OCI-LY7 (cell line): ENCODE measurements around the gene POU1F1. TPM values are rescaled to one million over a fixed set of nuclear protein-coding genes. Genes with fewer than 3 reads are reported as not detected.

Experiments
- BruUV-seq: library from RNA; stranded (reverse); fragments of 400-500 nt; replicated peaks from 2 replicates; lab custom pipeline; 2021; lab: Mats Ljungman, UMichigan
- CTCF ChIA-PET: fragments of 300-600 bp; sonication (Branson Sonifier 250); formaldehyde crosslinking; loops from one replicate; lab custom pipeline; 2022; ENCODE audit warnings: antibody characterized with exemption; ENCODE audit not compliant: unreplicated experiment; lab: Charles Lee
- POLR2A ChIA-PET: fragments of 300-600 bp; sonication (Branson Sonifier 250); formaldehyde crosslinking; loops from one replicate; lab custom pipeline; 2022; ENCODE audit warnings: antibody characterized with exemption; lab: Charles Lee
- DNase-seq: peaks from one replicate; pipeline ENCODE4 v3.0.0-alpha.2; 2015; ENCODE audit warnings: low spot score
- H2AFZ ChIP-seq: fragments of 200-600 bp; sonication (generic), shearing (Covaris generic); 2 replicates; pipeline ENCODE4 v1.6.1; 2014; ENCODE audit warnings: mild to moderate bottlenecking, antibody characterized with exemption, low read length, moderate library complexity
- H3K27ac ChIP-seq: fragments of 200-600 bp; sonication (generic); 2 replicates; pipeline ENCODE4 v1.5.1; 2014; ENCODE audit warnings: mixed run types, low read depth, mild to moderate bottlenecking, moderate library complexity, low read length, inconsistent platforms; ENCODE audit not compliant: poor library complexity, severe bottlenecking
- H3K36me3 ChIP-seq: fragments of 200-600 bp; sonication (generic); 2 replicates; pipeline ENCODE4 v1.6.1; 2014; ENCODE audit warnings: mild to moderate bottlenecking, antibody characterized with exemption, low read length, moderate library complexity, mixed read lengths; ENCODE audit not compliant: insufficient read depth
- H3K4me1 ChIP-seq: fragments of 200-600 bp; sonication (generic); 2 replicates; pipeline ENCODE4 v1.5.1; 2014; ENCODE audit warnings: mild to moderate bottlenecking, low read length; ENCODE audit not compliant: insufficient read depth, poor library complexity, severe bottlenecking
- H3K4me2 ChIP-seq: fragments of 200-600 bp; sonication (generic); 2 replicates; pipeline ENCODE4 v1.6.1; 2014; ENCODE audit warnings: mild to moderate bottlenecking, low read length
- H3K4me3 ChIP-seq: fragments of 200-600 bp; sonication (generic); 2 replicates; pipeline ENCODE4 v1.5.1; 2014; ENCODE audit warnings: mild to moderate bottlenecking, low read depth, low read length; ENCODE audit not compliant: poor library complexity, severe bottlenecking
- H3K79me2 ChIP-seq: fragments of 200-600 bp; sonication (generic); 2 replicates; pipeline ENCODE4 v1.6.1; 2016; ENCODE audit warnings: low read depth, mild to moderate bottlenecking, low read length, moderate library complexity, mixed read lengths; ENCODE audit not compliant: insufficient read depth
- H3K9me2 ChIP-seq: fragments of 200-600 bp; sonication (generic); 2 replicates; pipeline ENCODE4 v1.6.1; 2016; ENCODE audit warnings: mild to moderate bottlenecking, low read length, mixed read lengths; ENCODE audit not compliant: insufficient read depth
- H3K9me3 ChIP-seq: fragments of 200-600 bp; sonication (generic); 2 replicates; pipeline ENCODE4 v1.6.1; 2014; ENCODE audit warnings: mild to moderate bottlenecking, mixed run types, low read length, mixed read lengths
- H4K20me1 ChIP-seq: fragments of 200-600 bp; sonication (generic); 2 replicates; pipeline ENCODE4 v1.6.1; 2014; ENCODE audit warnings: mild to moderate bottlenecking, antibody characterized with exemption, low read length, moderate library complexity, mixed read lengths; ENCODE audit not compliant: insufficient read depth
- EZH2phosphoT487 ChIP-seq: fragments of 200-600 bp; sonication (generic); IDR thresholded peaks from 2 replicates; pipeline ENCODE4 v1.6.1; 2018; ENCODE audit warnings: low read depth, borderline replicate concordance, mild to moderate bottlenecking, mixed run types, antibody characterized with exemption, low read length, moderate library complexity, mixed read lengths
- intact Hi-C: fragments of 100-400 bp; cut with micrococcal nuclease; formaldehyde crosslinking; loops from one replicate; pipeline ENCODE4 v1.10.0; 2022; ENCODE audit not compliant: unreplicated experiment
- total RNA-seq, 2 experiments: library from RNA; depleted of rRNA in 1 of 2; stranded (reverse); fragments of >200 nt in 1 of 2; shearing (Covaris generic) in 1 of 2; gene quantifications; 2 replicates each; pipeline ENCODE4 v1.2.3, GENCODE V29; 2014 to 2022
- TF ChIP-seq, protein P1 (sequence below): fragments of 200-600 bp; sonication (generic); conservative IDR thresholded peaks from 2 replicates; pipeline ENCODE4 v1.5.1; 2014; ENCODE audit warnings: mild to moderate bottlenecking, antibody characterized with exemption, low read length, moderate library complexity, mixed read lengths

POU1F1 gene
- total RNA-seq, 2 experiments from 2014 or later = not detected

DNA sequence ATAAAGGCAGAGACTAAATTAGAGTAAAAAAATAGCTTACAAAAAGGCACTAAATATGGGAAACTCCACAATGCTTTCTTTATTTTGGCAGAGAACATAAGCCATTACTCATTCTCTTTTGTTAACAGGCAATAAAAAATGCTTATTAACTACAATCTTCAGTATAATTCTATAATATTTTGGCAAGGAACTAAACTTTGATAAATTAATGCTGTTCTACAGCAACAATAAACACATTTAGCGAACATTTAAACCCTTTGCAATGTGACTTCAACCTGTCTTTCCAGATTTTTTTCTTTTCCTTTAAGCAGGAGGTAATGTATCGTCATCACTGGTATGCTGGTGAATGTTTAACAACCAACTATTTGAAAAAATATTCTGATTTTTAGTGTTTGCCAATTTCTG, 42.2 kb upstream of the POU1F1 start:
- intact Hi-C loops = no loop called here
- DNase-seq = no peak
- no peaks in the 10 kb centered on the region for H3K79me2 ChIP-seq
- CTCF ChIA-PET = no interaction called here
- H3K9me2 ChIP-seq = no peaks in the 10 kb centered on the region
- no peaks in the 10 kb centered on the region for H4K20me1 ChIP-seq
- no peak overlapping the region for H3K4me3 ChIP-seq
- no peak overlapping the region for H2AFZ ChIP-seq
- POLR2A ChIA-PET = interaction anchor here (0.5 kb wide), 1 partner anchor 476 kb away, joined by 6 read pairs; no protein-coding TSS in a partner anchor
- no peak overlapping the region for H3K27ac ChIP-seq
- no peak for TF ChIP-seq EZH2phosphoT487
- TF ChIP-seq, protein P1, sequence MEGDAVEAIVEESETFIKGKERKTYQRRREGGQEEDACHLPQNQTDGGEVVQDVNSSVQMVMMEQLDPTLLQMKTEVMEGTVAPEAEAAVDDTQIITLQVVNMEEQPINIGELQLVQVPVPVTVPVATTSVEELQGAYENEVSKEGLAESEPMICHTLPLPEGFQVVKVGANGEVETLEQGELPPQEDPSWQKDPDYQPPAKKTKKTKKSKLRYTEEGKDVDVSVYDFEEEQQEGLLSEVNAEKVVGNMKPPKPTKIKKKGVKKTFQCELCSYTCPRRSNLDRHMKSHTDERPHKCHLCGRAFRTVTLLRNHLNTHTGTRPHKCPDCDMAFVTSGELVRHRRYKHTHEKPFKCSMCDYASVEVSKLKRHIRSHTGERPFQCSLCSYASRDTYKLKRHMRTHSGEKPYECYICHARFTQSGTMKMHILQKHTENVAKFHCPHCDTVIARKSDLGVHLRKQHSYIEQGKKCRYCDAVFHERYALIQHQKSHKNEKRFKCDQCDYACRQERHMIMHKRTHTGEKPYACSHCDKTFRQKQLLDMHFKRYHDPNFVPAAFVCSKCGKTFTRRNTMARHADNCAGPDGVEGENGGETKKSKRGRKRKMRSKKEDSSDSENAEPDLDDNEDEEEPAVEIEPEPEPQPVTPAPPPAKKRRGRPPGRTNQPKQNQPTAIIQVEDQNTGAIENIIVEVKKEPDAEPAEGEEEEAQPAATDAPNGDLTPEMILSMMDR = no peak
- H3K9me3 ChIP-seq = no peaks in the 10 kb centered on the region
- BruUV-seq = no TSS peak
- no peak overlapping the region for H3K4me2 ChIP-seq
- no peaks in the 10 kb centered on the region for H3K36me3 ChIP-seq
- H3K4me1 ChIP-seq = no peaks in the 10 kb centered on the region

DNA sequence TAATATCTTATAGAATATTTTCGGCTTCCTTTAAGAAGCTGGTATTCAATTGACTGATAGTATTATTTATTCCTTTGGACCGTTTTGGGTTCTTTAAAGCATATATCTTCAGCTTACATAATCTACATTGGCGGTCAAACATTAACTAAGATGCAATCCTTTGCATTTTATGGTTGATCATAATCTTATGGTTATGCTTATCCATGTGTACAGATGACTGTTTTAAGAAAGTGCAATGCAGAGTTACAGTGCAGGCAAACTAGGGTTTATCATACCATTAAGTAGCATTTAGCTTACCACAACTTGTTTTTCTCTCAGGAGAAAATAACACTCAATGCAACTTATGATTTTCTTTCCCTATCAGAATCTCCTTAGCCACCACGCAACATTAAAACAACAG, 41.4 kb upstream of the POU1F1 start:
- Histone ChIP-seq H3K4me2 (no peak overlapping the region), H3K9me3 (no peaks in the 10 kb centered on the region), H3K27ac (no peak overlapping the region), H4K20me1 (no peaks in the 10 kb centered on the region), H3K4me3 (no peak overlapping the region), H3K9me2 (no peaks in the 10 kb centered on the region), H3K36me3 (no peaks in the 10 kb centered on the region), H3K79me2 (no peaks in the 10 kb centered on the region), H2AFZ (no peak overlapping the region), H3K4me1 (no peaks in the 10 kb centered on the region)
- BruUV-seq = no TSS peak
- TF ChIP-seq, protein P1 = no peak
- TF ChIP-seq EZH2phosphoT487 = no peak
- POLR2A ChIA-PET = interaction anchor here (0.5 kb wide), 1 partner anchor 477 kb away, joined by 6 read pairs; no protein-coding TSS in a partner anchor
- DNase-seq = no peak
- CTCF ChIA-PET = no interaction called here
- intact Hi-C loops = no loop called here

DNA sequence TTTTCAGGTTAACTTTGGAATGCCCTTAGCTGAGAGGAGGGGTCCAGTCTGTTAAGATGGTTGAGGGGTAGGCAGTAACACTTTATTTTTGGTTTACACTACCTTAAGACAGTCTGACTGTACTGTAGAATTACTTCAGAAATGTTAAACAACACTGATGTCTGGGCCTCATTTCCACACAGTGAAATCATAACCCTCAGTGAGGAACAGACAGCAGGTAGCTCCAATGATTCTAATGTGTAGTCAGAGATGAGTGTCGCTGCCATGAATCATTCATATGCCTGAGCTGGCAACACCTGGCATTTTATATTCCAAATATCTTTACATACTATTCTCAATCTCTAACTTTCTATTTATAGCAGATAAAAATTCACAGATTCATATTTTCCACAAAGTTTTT, 37.3 kb upstream of the POU1F1 start:
- ChIA-PET POLR2A (no interaction called here), CTCF (no interaction called here)
- BruUV-seq = no TSS peak
- Histone ChIP-seq H4K20me1 (no peaks in the 10 kb centered on the region), H3K9me2 (no peaks in the 10 kb centered on the region), H3K4me3 (no peak overlapping the region), H3K27ac (no peak overlapping the region), H3K79me2 (no peaks in the 10 kb centered on the region), H3K9me3 (no peaks in the 10 kb centered on the region), H3K4me2 (no peak overlapping the region), H3K36me3 (no peaks in the 10 kb centered on the region), H2AFZ (no peak overlapping the region), H3K4me1 (no peaks in the 10 kb centered on the region)
- TF ChIP-seq, protein P1 = no peak
- no peak for TF ChIP-seq EZH2phosphoT487
- DNase-seq = no peak
- intact Hi-C loops = no loop called here
